ENCODE results near the gene PHF19. TPM values are rescaled to one million over a fixed set of nuclear protein-coding genes. Genes with fewer than 3 reads are reported as not detected.

PHF19 gene
- total and polyA plus RNA-seq, 2 of the 8 experiments (the other 6 are each of a cell fraction or from before 2014, with no cell fraction given): 28.2 to 31.8 TPM

DNA sequence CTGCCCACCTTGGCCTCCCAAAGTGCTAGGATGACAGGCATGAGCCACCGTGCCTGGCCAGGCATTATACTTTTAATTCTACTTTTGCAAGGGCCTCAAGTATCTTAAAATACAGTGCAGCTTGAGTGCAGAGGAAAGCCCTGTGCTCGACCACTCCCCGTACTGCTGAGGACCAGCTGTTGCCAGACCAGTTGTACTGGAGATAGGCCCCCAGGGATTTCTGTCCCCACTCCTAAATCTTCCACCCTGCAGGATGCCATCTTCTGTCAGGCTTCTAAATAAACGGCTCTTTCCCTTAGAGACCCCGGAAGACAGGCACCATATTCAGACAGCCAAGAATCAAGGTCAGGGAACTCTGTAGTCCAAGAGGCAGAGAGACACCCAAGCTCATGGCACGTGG, 17.6 kb downstream of the PHF19 start:
- H2AFZ ChIP-seq (ENCODE audit: low read length): no peak overlapping the region
- H2BK15ac ChIP-seq (ENCODE audit: low read length): no peak overlapping the region
- H3K56ac ChIP-seq (replicated peaks; ENCODE audit: insufficient read length, low read depth, low read length): no peak overlapping the region
- H4K8ac ChIP-seq (ENCODE audit: extremely low read depth, insufficient read depth, low read length): no peak overlapping the region
- H4K20me1 ChIP-seq (replicated peaks in 1 of 2; ENCODE audit: control insufficient read depth in 1 of 2, insufficient read depth in 2 of 2, low read length in 2 of 2): no peaks in the 10 kb centered on the region
- H3K4me1 ChIP-seq (replicated peaks in 1 of 4; ENCODE audit: control insufficient read depth in 3 of 4, insufficient read depth in 4 of 4, low read length in 3 of 4): no peaks in the 10 kb centered on the region; a peak in 2 of 7 replicates
- H3K23ac ChIP-seq (ENCODE audit: insufficient read length): no peak overlapping the region
- H3K4me3 ChIP-seq (ENCODE audit: extremely low read depth in 1 of 4, insufficient read depth in 2 of 4, low read depth in 3 of 4, low read length in 4 of 4): no peak overlapping the region
- no peaks in the 10 kb centered on the region for H3K79me2 ChIP-seq (ENCODE audit: control insufficient read depth in 1 of 2, insufficient read depth in 2 of 2, low read length in 2 of 2)
- H3K36me3 ChIP-seq (ENCODE audit: control insufficient read depth in 2 of 4, insufficient read depth in 4 of 4, low read length in 3 of 4): peaks cover 0 to 24% (median 5%) of the 10 kb centered on the region in 4 experiments; a peak in 4 of 8 replicates
- no peak overlapping the region for H2BK12ac ChIP-seq (ENCODE audit: low read depth, low read length)
- no peak overlapping the region for H3K4ac ChIP-seq (replicated peaks; ENCODE audit: insufficient read length, low read depth, low read length)
- H3K23me2 ChIP-seq (ENCODE audit: low read depth, low read length): no peaks in the 10 kb centered on the region
- H2BK120ac ChIP-seq (replicated peaks; ENCODE audit: low read depth, low read length): no peak overlapping the region
- no peaks in the 10 kb centered on the region for H3K79me1 ChIP-seq (ENCODE audit: low read depth, low read length)
- H2AK5ac ChIP-seq (ENCODE audit: low read depth, low read length): no peak overlapping the region
- TF ChIP-seq RAD21 (IDR thresholded peaks at IDR 0.05 in 1 of 2, conservative IDR thresholded peaks at IDR 0.05 in 1 of 2; ENCODE audit: low read depth in 2 of 2, low read length in 2 of 2): no peak
- H3K14ac ChIP-seq (ENCODE audit: insufficient read length): no peak overlapping the region
- H3K9me3 ChIP-seq (ENCODE audit: insufficient read depth in 2 of 2, low read depth in 1 of 2, low read length in 1 of 2): no peaks in the 10 kb centered on the region
- H2BK20ac ChIP-seq (ENCODE audit: low read length): no peak overlapping the region
- H3K9ac ChIP-seq (replicated peaks in 1 of 4; ENCODE audit: extremely low read depth in 1 of 4, low read depth in 3 of 4, low read length in 3 of 4): no peak overlapping the region
- no peak for FAIRE-seq
- H2BK5ac ChIP-seq (ENCODE audit: low read depth, low read length): no peak overlapping the region
- no peak for DNase-seq (ENCODE audit: low read depth in 1 of 2, low spot score in 2 of 2)
- H4K5ac ChIP-seq (ENCODE audit: insufficient read length, low read depth, low read length): no peak overlapping the region
- H3K27ac ChIP-seq (ENCODE audit: low read depth, low read length): no peak overlapping the region
- no peak overlapping the region for H3K18ac ChIP-seq (ENCODE audit: extremely low read depth, low read length)
- ChIA-PET CTCF (ENCODE audit: partially characterized antibody) (interaction anchor here (0.6 to 2.2 kb wide), 6 partner anchors 9 to 77 kb away, joined by 3 to 6 read pairs (median 3); no protein-coding TSS in a partner anchor), POLR2A (ENCODE audit: partially characterized antibody) (interaction anchor here (0.7 to 11.0 kb wide), 5 partner anchors 8 to 39 kb away, joined by 3 to 61 read pairs (median 3); partner anchors contain the start of gene PSMD5)
- 90% methylated on average over 6 of the region's 6 CpGs; no CpG with 5 or more reads in 1 of the 2 experiments for WGBS, 2 experiments (ENCODE audit: extremely low coverage in 1 of 2, insufficient coverage in 1 of 2, insufficient read length in 1 of 2, insufficient replicate concordance in 2 of 2, low coverage in 1 of 2, low lambda C conversion rate in 2 of 2, missing lambda C conversion rate in 1 of 2)
- H3K27me3 ChIP-seq (replicated peaks in 1 of 4; ENCODE audit: control insufficient read depth in 3 of 4, extremely low read depth in 1 of 4, insufficient read depth in 3 of 4, low read length in 3 of 4): no peaks in the 10 kb centered on the region
- H4K91ac ChIP-seq (replicated peaks; ENCODE audit: insufficient read length, low read length): no peak overlapping the region
- no peak overlapping the region for H3K4me2 ChIP-seq (ENCODE audit: insufficient read depth in 1 of 2, low read depth in 2 of 2, low read length in 2 of 2)
